Panc1 (cell line): ENCODE measurements around the gene LSM14B. TPM values are rescaled to one million over a fixed set of nuclear protein-coding genes. Genes with fewer than 3 reads are reported as not detected.

Experiments
- ATAC-seq: fragments of 200-7000 bp; cut with Tn5 transposase; 2 replicates; pipeline ENCODE4 v1.9.1; 2020; ENCODE audit warnings: mild to moderate bottlenecking, moderate library complexity
- BruUV-seq: library from RNA; stranded (reverse); fragments of 400-500 nt; replicated peaks from 2 replicates; lab custom pipeline; 2021; lab: Mats Ljungman, UMichigan
- CTCF ChIA-PET: fragments of 300-600 bp; sonication (Branson Sonifier 250); formaldehyde crosslinking; loops from one replicate; lab custom pipeline; 2022; ENCODE audit warnings: antibody characterized with exemption; lab: Charles Lee
- POLR2A ChIA-PET: fragments of 300-600 bp; sonication (Branson Sonifier 250); formaldehyde crosslinking; loops from one replicate; lab custom pipeline; 2022; ENCODE audit warnings: antibody characterized with exemption; lab: Charles Lee
- DNase-seq: peaks from one replicate; pipeline ENCODE4 v3.0.0-alpha.2; 2010; ENCODE audit warnings: low read depth, low spot score
- H3K27ac ChIP-seq: 2 replicates; pipeline ENCODE4 v1.5.1; 2011; ENCODE audit warnings: mild to moderate bottlenecking, low read length, inconsistent platforms
- H3K27me3 ChIP-seq: fragments of 200-500 bp; sonication (Bioruptor generic); 2 replicates; pipeline ENCODE4 v1.6.0; 2014; ENCODE audit warnings: low read length, inconsistent platforms; ENCODE audit not compliant: control insufficient read depth, insufficient read depth
- H3K36me3 ChIP-seq: fragments of 200-500 bp; sonication (Bioruptor generic); 2 replicates; pipeline ENCODE4 v1.5.1; 2014; ENCODE audit warnings: inconsistent platforms, mild to moderate bottlenecking, low read length, moderate library complexity; ENCODE audit not compliant: control insufficient read depth, insufficient read depth
- H3K4me1 ChIP-seq: 2 replicates; pipeline ENCODE4 v1.5.1; 2011; ENCODE audit warnings: inconsistent platforms, mild to moderate bottlenecking, low read length, moderate library complexity; ENCODE audit not compliant: control insufficient read depth, insufficient read depth
- H3K4me3 ChIP-seq, 2 experiments: 2 replicates each; pipeline ENCODE4 v1.5.1; 2011 to 2012; ENCODE audit warnings: low read depth in 2 of 2, low read length in 2 of 2, mild to moderate bottlenecking in 2 of 2, inconsistent platforms in 1 of 2, moderate library complexity in 1 of 2
- H3K9me3 ChIP-seq: fragments of 200-500 bp; sonication (Bioruptor generic); 2 replicates; pipeline ENCODE4 v1.5.1; 2014; ENCODE audit warnings: low read depth, mild to moderate bottlenecking, inconsistent platforms, low read length, moderate library complexity; ENCODE audit not compliant: control insufficient read depth, insufficient read depth
- CTCF ChIP-seq: fragments of 450-650 bp; IDR thresholded peaks from 2 replicates; pipeline ENCODE4 v1.5.1; 2017; ENCODE audit warnings: mild to moderate bottlenecking
- POLR2AphosphoS5 ChIP-seq: IDR thresholded peaks from 2 replicates; pipeline ENCODE4 v1.6.1; 2012; ENCODE audit warnings: mild to moderate bottlenecking, low read depth, low read length, moderate library complexity
- REST ChIP-seq, 2 experiments: IDR thresholded peaks; 2 replicates each; pipeline ENCODE4 v1.6.1; 2011 to 2012; ENCODE audit warnings: low read depth in 2 of 2, control low read depth in 1 of 2, low read length in 1 of 2, mild to moderate bottlenecking in 1 of 2, moderate library complexity in 1 of 2; ENCODE audit not compliant: insufficient read depth in 1 of 2
- SIN3A ChIP-seq: IDR thresholded peaks from 2 replicates; pipeline ENCODE4 v1.6.1; 2012; ENCODE audit warnings: low read depth, mild to moderate bottlenecking, low read length, moderate library complexity, borderline replicate concordance; ENCODE audit not compliant: insufficient read depth
- TCF7L2 ChIP-seq: IDR thresholded peaks from 2 replicates; pipeline ENCODE4 v1.6.1; 2011; ENCODE audit warnings: mild to moderate bottlenecking, low read depth, low read length, inconsistent platforms
- in situ Hi-C: cut with HindIII; loops from 2 replicates; pipeline ENCODE4 v1.10.0; 2016; ENCODE audit warnings: low sequenced_read_pairs, low pct_unique_long_range_greater_than_20kb
- intact Hi-C: fragments of 100-400 bp; cut with micrococcal nuclease; formaldehyde crosslinking; loops from one replicate; pipeline ENCODE4 v1.10.0; 2022; ENCODE audit not compliant: unreplicated experiment
- total RNA-seq: library from RNA; stranded (reverse); gene quantifications from one replicate; pipeline ENCODE4 v1.2.1, GENCODE V29; 2021; ENCODE audit not compliant: unreplicated experiment

LSM14B gene
- total RNA-seq, 1 experiment from 2014 or later: 52.2 TPM

- DNase-seq: no peak
- ChIA-PET POLR2A (interaction anchor here (0.5 kb wide), 1 partner anchor 12 kb away, joined by 3 read pairs; no protein-coding TSS in a partner anchor), CTCF (no interaction called here)
- H3K27me3 ChIP-seq: no peaks in the 10 kb centered on the region
- intact Hi-C loops: no loop called here
- H3K9me3 ChIP-seq: no peaks in the 10 kb centered on the region
- H3K4me3 ChIP-seq: no peak overlapping the region
- in situ Hi-C loops: no loop called here
- H3K4me1 ChIP-seq: no peaks in the 10 kb centered on the region
- TF ChIP-seq TCF7L2 (no peak), CTCF (no peak), REST (IDR thresholded peaks at IDR 0.05; ENCODE audit: insufficient read depth in 1 of 2, low read depth in 2 of 2, low read length in 1 of 2) (no peak), POLR2AphosphoS5 (no peak), SIN3A (no peak)
- no peak overlapping the region for H3K27ac ChIP-seq
- BruUV-seq: no TSS peak
- ATAC-seq: no peak
- peaks cover 3% of the 10 kb centered on the region; the same call in 1 of the 2 replicates for H3K36me3 ChIP-seq
These were observed 52.8 kb downstream of the LSM14B start for GRCh38 chr20:62174870-62175624.

GRCh38 chr20:62175711-62176110 lies 53.4 kb downstream of the LSM14B start:
- Histone ChIP-seq H3K4me1 (no peaks in the 10 kb centered on the region), H3K27ac (no peak overlapping the region), H3K4me3 (no peak overlapping the region), H3K27me3 (no peaks in the 10 kb centered on the region), H3K36me3 (peaks cover 5% of the 10 kb centered on the region; the same call in 1 of the 2 replicates), H3K9me3 (no peaks in the 10 kb centered on the region)
- ATAC-seq (no peak), DNase-seq (no peak)
- CTCF ChIA-PET: no interaction called here
- BruUV-seq: no TSS peak
- in situ Hi-C loops: no loop called here
- TF ChIP-seq REST (IDR thresholded peaks at IDR 0.05; ENCODE audit: insufficient read depth in 1 of 2, low read depth in 2 of 2, low read length in 1 of 2): no peak
- TF ChIP-seq SIN3A: no peak
- no peak for TF ChIP-seq CTCF
- no peak for TF ChIP-seq TCF7L2
- TF ChIP-seq POLR2AphosphoS5: no peak
- POLR2A ChIA-PET: interaction anchor here (0.5 kb wide), 1 partner anchor 12 kb away, joined by 3 read pairs; no protein-coding TSS in a partner anchor
- intact Hi-C loops: no loop called here
